HepG2 (cell line): ENCODE data around the gene CGNL1.

Experiments used
- CHD4 ChIP-seq: fragments of 200-600 bp; sonication (generic); IDR thresholded peaks from 2 replicates; pipeline ENCODE4 v1.7.0; 2017; ENCODE audit warnings: mild to moderate bottlenecking, low read length, borderline replicate concordance
- MAFF ChIP-seq: IDR thresholded peaks from 2 replicates; pipeline ENCODE4 v1.6.1; 2011; ENCODE audit warnings: low read depth, low read length, improper control_type of control experiment
- PAX8 ChIP-seq: sonication (generic); formaldehyde crosslinking; IDR thresholded peaks from 2 replicates; pipeline ENCODE4 v1.8.0; 2022; ENCODE audit warnings: mild to moderate bottlenecking, missing genetic modification reagents, borderline replicate concordance
- ZNF589 ChIP-seq: sonication (generic); formaldehyde crosslinking; conservative IDR thresholded peaks from 2 replicates; pipeline ENCODE4 v1.8.0; 2022; ENCODE audit warnings: mild to moderate bottlenecking, moderate library complexity, missing genetic modification reagents
- TF ChIP-seq, protein P1 (sequence below): IDR thresholded peaks from 2 replicates; pipeline ENCODE4 v1.6.1; 2012; ENCODE audit warnings: inconsistent platforms

- TF ChIP-seq PAX8: no peak
- TF ChIP-seq ZNF589 (CRISPR knock-in tag): no peak
- TF ChIP-seq CHD4: no peak
- TF ChIP-seq, protein P1, sequence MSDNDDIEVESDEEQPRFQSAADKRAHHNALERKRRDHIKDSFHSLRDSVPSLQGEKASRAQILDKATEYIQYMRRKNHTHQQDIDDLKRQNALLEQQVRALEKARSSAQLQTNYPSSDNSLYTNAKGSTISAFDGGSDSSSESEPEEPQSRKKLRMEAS: no peak
- no peak for TF ChIP-seq MAFF
These were observed 79.6 kb downstream of the CGNL1 start for GRCh38 chr15:57455929-57456328.
